HG02852 (cell line): ENCODE results near the gene KIFBP.

ENCODE experiments used
- ATAC-seq: cut with Tn5 transposase; IDR thresholded peaks from one replicate; pipeline ENCODE4 v1.9.1; 2021; ENCODE audit warnings: mild to moderate bottlenecking, moderate library complexity; ENCODE audit not compliant: unreplicated experiment

Gene KIFBP

DNA sequence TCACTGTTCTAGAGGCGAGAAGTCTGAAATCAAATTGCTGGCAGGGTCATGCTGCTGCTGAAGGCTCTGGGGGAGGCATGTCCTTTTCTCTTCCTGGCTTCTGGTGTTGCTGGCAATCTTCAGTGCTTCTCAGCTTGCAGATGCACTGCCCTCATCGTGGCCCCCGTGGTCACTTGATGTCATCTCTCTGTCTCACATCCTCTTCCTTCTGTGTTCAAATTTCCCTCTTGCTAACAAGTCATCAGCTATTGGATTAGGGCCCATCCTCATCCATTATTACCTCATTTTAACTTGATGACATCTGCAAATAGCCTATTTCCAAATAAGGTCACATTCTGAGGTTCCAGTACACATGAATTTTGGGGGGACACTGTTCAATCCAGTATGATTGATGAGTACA lies 62.7 kb downstream of the KIFBP start:
- ATAC-seq = peak; percentile 30

GRCh38 chr10:69051710-69052487 lies 63.3 kb downstream of the KIFBP start:
- no peak for ATAC-seq

DNA sequence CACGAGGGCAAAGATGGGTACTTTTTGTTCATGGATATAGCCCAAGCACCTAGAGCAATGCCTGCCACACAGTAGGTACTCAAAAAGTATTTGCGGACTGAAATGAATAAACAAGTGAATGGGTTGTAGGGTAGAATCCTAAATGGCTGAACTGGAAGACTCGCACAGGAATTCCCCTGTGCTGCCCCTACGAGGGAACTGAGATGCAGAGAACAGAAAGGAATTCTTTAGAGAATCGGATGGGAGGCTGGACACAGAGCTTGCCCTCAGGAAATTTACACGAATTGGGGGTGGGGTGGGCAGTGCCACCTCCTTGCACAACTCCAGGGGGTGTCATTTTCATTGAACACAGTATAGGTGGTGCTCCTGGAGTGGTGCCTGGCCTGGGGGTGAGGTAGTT lies 64.1 kb downstream of the KIFBP start:
- no peak for ATAC-seq

DNA sequence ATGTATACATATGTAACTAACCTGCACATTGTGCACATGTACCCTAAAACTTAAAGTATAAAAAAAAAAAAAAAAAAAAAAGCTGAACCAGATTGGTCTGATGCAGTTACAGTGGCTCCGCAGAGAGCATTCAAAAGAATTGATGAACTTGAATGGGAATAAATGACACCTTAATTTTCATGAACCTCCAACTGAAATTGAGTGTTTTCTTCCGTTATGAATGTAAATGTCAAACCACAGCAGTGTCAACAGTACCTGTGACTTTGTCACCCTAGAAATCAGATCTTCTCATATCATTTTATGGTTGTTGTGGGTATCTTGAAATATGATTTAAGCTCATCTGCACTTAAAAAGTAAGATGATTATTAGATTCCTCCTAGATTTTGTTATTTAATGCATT lies 66.6 kb downstream of the KIFBP start:
- no peak for ATAC-seq

GRCh38 chr10:69056129-69056528 lies 67.5 kb downstream of the KIFBP start:
- ATAC-seq = no peak

GRCh38 chr10:69056536-69057260 lies 68.1 kb downstream of the KIFBP start:
- no peak for ATAC-seq

- ATAC-seq = no peak
Observed at GRCh38 chr10:69057261-69057950, 68.8 kb downstream of the KIFBP start.

DNA sequence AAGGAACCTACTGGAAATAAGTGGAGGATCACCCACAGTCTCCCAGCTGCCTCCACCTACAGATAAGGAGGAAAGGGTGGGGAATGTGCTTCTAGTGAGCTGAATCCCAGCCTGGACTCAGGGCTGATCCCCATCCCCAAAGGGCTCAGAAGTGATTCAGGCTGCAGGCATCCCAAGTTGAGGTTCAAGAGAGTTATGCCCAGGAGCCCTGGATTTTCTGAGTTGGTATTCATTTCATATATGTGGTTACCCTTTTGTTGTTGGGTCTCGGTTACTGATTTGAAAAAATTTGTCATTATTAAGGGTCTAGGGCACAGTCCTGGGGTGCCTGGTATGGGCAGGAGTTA lies 69.3 kb downstream of the KIFBP start:
- ATAC-seq = no peak

DNA sequence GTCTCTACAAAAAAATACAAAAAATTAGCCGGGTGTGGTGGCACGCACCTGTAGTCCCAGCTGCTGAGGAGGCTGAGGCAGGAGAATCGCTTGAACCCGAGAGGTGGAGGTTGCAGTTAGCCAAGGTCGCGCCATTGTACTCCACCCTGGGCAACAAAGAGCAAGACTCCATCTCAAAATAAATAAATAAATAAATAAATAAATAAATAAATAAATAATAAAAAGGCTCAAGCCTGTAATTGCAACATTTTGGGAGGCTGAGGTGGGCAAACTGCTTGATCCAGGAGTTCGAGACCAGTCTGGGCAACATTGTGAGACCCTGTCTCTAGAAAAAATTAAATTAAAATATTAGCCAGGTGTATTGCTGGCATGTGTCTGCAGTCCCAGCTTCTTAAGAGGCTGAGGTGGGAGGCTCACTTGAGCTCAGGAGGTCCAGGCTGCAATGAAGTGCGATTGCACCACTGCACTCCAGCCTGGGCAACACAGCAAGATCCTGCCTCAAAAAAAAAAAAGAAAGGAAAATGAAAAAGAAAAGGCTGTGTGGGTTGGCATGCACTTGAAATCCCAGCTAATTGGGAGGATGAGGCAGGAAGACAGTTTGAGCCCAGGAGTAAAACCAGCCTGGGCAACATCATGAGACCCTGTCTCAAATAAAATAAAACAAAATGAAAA lies 71.7 kb downstream of the KIFBP start:
- ATAC-seq = no peak

DNA sequence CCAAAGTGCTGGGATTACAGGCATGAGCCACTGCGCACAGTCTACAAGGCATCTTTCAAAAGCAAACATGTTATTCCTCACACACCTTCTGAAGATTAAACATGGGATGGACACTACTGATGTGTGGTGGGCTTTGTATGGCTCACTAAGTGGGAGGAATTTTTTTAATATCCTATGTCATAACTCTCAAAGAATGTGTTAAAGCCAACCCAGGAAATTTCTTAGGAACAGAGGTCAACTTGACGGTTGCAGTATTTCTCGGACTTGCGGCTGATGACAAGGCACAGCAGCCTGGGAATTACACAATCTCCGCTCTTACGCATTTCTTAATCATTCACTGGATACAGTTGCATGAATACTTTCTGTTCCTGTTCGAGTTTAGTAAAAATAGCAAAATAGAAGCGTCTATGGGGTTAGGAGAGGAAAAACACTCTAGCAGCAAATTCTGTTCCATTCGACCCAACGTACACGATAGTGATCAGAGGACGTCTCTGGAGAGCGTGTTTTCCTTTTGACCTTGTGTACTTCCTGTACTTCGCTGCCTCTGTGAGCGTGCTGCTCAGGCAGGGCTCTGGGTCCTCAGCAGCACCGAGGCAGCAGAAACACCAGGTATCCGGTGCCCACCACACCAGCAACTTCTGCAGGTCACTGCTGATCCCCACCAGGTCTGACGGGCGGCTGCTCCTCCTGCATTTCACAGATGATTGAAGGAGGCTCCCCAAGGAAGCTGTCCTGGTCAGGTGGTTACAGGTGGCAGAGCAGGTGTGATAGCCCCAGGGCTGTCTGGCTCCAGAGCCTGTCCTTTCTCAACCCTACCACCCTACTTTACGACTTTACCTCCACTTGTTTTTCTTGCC lies 72.9 kb downstream of the KIFBP start:
- ATAC-seq = peak; percentile 44

DNA sequence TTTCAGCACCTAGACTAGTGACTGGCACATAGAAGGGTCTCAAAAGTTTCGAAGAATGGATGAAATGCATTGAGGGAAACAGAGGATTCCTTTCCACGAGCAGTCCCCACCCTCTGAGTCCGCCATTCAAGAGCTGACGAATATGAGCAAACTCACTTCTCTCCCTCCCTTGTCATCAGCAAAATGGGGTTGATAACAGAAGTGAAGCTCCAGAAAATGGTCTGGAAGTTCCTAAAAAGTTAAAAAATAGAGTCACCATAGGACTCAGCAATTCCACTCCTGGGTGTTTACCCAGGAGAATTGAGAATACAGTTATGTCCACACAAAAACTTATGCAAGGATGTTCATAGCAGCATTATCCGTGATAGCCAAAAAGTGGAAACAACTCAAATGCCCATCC lies 74.3 kb downstream of the KIFBP start:
- no peak for ATAC-seq

- no peak for ATAC-seq
Observed at GRCh38 chr10:69064762-69065328, 76.2 kb downstream of the KIFBP start.

DNA sequence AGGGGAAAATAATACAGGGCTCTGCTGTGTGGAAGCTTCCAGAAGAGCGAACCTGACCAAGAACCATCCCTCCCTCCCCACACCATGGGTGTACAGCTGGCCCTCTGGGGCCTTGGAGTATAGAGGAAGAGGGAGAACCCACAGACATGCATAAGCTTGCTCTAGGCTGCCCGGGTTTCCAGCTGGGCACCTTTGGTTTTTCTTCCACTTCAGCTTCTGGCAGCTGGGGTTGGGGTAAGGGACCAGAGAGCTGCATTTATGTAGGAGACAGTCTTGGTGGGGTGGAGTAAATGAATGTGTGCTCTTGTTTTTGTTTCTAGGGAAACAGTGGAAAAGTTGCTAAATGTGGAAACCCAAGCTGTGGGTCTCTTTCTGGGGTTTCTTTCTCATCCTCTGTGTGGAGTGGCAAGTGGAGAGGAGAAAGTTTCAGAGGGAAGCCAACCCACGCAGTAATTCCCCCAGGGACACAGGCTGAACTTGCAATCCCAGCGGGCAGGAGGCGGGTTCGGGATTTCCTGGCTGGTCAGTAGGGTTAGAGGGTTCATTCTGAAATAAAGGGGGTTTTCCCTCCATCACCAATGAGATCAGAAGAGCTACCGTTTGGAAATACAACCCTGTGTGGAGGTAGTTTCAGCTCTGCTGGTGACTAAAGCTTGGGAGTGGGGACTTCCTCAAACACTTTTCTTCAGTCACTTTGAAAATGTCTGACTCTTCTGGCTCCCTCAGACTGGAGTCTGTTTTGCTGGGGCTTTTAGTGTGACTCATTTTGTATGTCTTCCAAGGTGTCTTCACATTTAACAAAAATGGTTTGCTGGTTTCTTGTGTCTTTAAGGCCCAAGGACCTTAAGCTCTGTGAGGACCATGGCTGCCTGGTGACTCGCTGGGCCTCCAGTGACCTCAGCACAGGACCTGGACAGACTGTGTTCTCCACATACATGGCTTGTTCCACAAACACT lies 77.1 kb downstream of the KIFBP start:
- ATAC-seq = peak; percentile 55
